ENCODE data around the gene RHBDL2. TPM values are rescaled to one million over a fixed set of nuclear protein-coding genes. Genes with fewer than 3 reads are reported as not detected.
"Not testable (repeated sequence)": the region's sequence is repeated elsewhere in the genome, so short reads cannot be mapped to it uniquely, and the experiment has no call there.

The RHBDL2 gene
- total RNA-seq, 2 donors from 2014 or later = 0.99 TPM; not detected in 1

DNA sequence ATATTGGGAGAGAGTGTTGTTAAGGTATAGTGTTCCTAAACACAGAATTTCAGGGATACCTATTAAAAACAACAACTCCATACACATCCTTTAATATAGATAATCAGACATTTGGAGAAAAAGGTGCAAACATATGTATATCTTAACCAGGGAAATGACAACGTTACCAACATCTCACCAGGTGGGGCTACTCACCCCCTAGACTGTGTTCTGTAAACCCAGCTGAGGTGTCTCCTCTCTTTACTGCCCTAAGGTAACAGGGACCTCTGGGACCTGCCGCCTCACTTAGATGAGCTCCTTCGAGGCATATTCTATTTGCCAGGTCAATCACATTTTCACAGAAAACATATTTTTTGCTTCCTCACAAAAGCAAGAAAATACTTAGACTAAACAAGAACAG lies 95.4 kb downstream of the RHBDL2 start:
- Histone ChIP-seq H3K27ac (no peak overlapping the region), H3K27me3 (no peaks in the 10 kb centered on the region), H3K4me1 (no peaks in the 10 kb centered on the region), H3K36me3 (replicated peaks in 1 of 2; ENCODE audit: insufficient read depth in 1 of 2, low read depth in 2 of 2) (peaks cover 0 to 16% of the 10 kb centered on the region in 2 donors), H3K4me3 (no peak overlapping the region), H3K9me3 (no peaks in the 10 kb centered on the region)
- TF ChIP-seq, protein P1, sequence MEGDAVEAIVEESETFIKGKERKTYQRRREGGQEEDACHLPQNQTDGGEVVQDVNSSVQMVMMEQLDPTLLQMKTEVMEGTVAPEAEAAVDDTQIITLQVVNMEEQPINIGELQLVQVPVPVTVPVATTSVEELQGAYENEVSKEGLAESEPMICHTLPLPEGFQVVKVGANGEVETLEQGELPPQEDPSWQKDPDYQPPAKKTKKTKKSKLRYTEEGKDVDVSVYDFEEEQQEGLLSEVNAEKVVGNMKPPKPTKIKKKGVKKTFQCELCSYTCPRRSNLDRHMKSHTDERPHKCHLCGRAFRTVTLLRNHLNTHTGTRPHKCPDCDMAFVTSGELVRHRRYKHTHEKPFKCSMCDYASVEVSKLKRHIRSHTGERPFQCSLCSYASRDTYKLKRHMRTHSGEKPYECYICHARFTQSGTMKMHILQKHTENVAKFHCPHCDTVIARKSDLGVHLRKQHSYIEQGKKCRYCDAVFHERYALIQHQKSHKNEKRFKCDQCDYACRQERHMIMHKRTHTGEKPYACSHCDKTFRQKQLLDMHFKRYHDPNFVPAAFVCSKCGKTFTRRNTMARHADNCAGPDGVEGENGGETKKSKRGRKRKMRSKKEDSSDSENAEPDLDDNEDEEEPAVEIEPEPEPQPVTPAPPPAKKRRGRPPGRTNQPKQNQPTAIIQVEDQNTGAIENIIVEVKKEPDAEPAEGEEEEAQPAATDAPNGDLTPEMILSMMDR (IDR thresholded peaks at IDR 0.05) = no peak
- no peak for TF ChIP-seq POLR2A (IDR thresholded peaks at IDR 0.05)
- 88 to 95% methylated on average over 3 of the region's 3 CpGs for WGBS, 2 donors
- intact Hi-C loops (cut with DNase I) = no loop called here
- DNase-seq (no peak), ATAC-seq (no peak)

DNA sequence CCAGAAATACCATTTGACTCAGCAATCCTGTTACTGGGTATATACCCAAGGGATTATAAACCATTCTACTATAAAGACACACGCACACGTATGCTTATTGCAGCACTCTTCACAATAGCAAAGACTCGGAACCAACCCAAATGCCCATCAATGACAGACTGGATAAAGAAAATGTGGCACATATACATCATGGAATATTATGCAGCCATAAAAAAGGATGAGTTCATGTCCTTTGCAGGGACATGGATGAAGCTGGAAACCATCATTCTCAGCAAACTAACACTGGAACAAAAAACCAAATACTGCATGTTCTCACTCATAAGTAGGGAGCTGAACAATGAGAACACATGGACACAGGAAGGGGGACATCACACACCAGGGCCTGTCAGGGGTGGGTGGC lies 96.5 kb downstream of the RHBDL2 start:
- 98 to 100% methylated on average over 3 of the region's 3 CpGs for WGBS, 2 donors
- H3K4me3 ChIP-seq; H3K4me1 ChIP-seq; DNase-seq; H3K27me3 ChIP-seq; H3K27ac ChIP-seq; intact Hi-C loops (cut with DNase I); H3K9me3 ChIP-seq; ATAC-seq: not testable (repeated sequence)
- H3K36me3 ChIP-seq (replicated peaks in 1 of 2; ENCODE audit: insufficient read depth in 1 of 2, low read depth in 2 of 2) = peaks cover 0 to 12% of the 10 kb centered on the region in 2 donors

DNA sequence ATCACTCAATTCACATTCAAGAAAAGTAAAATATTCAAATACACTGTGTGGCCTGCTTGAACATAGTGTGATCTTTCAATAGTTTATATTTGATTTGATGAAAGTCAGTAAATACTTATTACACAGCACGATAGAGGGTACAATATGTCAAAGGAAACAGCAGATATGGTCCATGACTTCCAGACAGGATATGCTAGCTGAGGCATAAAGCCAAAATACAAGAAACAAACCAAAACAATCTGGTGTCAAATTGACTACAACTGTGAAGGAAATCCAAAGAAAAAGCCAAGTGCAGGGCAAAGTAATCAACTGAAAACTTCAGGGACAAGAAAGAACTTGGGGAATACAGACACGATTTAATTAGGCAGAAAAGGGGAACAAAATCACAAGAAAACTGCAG lies 101.3 kb downstream of the RHBDL2 start:
- DNase-seq (no peak), ATAC-seq (no peak)
- WGBS, 2 donors = 56 to 65% methylated on average over 2 of the region's 2 CpGs
- Histone ChIP-seq H3K36me3 (replicated peaks in 1 of 2; ENCODE audit: insufficient read depth in 1 of 2, low read depth in 2 of 2) (peaks cover 6 to 19% of the 10 kb centered on the region in 2 donors), H3K4me1 (no peaks in the 10 kb centered on the region), H3K27me3 (no peaks in the 10 kb centered on the region), H3K27ac (no peak overlapping the region), H3K9me3 (no peaks in the 10 kb centered on the region), H3K4me3 (no peak overlapping the region)
- intact Hi-C loops (cut with DNase I) = no loop called here
- no peak for TF ChIP-seq POLR2A (IDR thresholded peaks at IDR 0.05)
- TF ChIP-seq, protein P1 (IDR thresholded peaks at IDR 0.05) = no peak

DNA sequence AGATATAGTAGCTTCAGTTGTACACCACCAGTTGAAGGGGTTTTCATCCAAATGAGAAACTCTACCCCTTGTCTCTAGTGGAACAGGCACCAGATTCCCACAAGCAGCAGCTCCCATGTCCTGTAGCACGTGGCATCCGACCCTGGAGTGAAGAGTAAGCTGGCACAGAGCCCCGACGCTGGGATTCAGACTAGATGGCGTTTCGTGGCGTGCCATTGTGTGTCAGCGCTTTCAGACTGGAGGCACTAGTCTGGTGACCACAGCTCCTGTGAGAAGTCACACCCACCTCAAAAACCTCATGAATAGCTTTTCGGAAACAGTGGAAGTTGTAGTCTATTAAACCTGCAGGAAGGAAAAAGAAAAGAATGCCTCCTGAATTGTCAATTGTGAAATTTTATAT lies 102.3 kb downstream of the RHBDL2 start:
- WGBS, 2 donors = 85 to 86% methylated on average over 9 of the region's 9 CpGs
- no peak for DNase-seq
- H3K4me1 ChIP-seq = no peaks in the 10 kb centered on the region
- H3K27ac ChIP-seq = no peak overlapping the region
- no peak overlapping the region for H3K4me3 ChIP-seq
- H3K27me3 ChIP-seq = no peaks in the 10 kb centered on the region
- peaks cover 6 to 16% of the 10 kb centered on the region in 2 donors for H3K36me3 ChIP-seq (replicated peaks in 1 of 2; ENCODE audit: insufficient read depth in 1 of 2, low read depth in 2 of 2)
- no peaks in the 10 kb centered on the region for H3K9me3 ChIP-seq
- TF ChIP-seq, protein P1 (IDR thresholded peaks at IDR 0.05) = no peak
- TF ChIP-seq POLR2A (IDR thresholded peaks at IDR 0.05) = no peak
- ATAC-seq = no peak
- intact Hi-C loops (cut with DNase I) = loop anchor here (10.0 kb wide), 1 partner anchor 805 kb away; no protein-coding TSS in a partner anchor

DNA sequence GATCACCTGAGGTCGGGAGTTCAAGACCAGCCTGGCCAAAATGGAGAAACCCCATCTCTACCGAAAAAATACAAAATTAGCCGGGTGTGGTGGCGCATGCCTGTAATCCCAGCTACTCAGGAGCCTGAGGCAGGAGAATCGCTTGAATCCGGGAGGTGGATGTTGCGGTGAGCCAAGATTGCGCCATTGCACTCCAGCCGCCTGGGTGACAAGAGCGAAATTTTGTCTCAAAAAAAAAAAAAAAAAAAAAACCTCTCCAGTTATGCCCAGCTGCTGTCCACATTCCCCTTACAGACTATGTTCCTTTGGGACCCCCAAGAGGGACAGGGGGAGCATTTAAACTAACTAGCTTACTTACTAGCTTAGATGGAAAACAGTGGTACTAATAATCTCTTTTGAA lies 105.3 kb downstream of the RHBDL2 start:
- not testable (repeated sequence) for DNase-seq, H3K9me3 ChIP-seq, H3K27ac ChIP-seq, H3K4me1 ChIP-seq, H3K27me3 ChIP-seq, ATAC-seq, H3K4me3 ChIP-seq
- WGBS, 2 donors = 74 to 76% methylated on average over 10 of the region's 10 CpGs
- peaks cover 6 to 12% of the 10 kb centered on the region in 2 donors for H3K36me3 ChIP-seq (replicated peaks in 1 of 2; ENCODE audit: insufficient read depth in 1 of 2, low read depth in 2 of 2)
- intact Hi-C loops (cut with DNase I) = loop anchor here (10.0 kb wide), 1 partner anchor 802 kb away; no protein-coding TSS in a partner anchor

Small RNA genes within 50 kb of the gene (small RNA-seq; reads per million reads assigned to genes)
- not detected for gene GJA9-MYCBP
- not detected for gene RF00019
- not detected for gene RNU6-605P

Other genes starting within 250 kb of the RHBDL2 start
- gene RRAGC, start 82.1 kb downstream of the RHBDL2 start, total RNA-seq = 1 to 10 TPM; 6.9 to 7.0 TPM
- 10 to 100 TPM; 12.2 to 14.0 TPM for gene MYCBP, start 68.5 kb downstream of the RHBDL2 start, total RNA-seq
- gene GJA9, start 60.2 kb downstream of the RHBDL2 start, total RNA-seq = not detected
- gene AKIRIN1, start 49.4 kb upstream of the RHBDL2 start, total RNA-seq = 10 to 100 TPM; 17.8 to 20.5 TPM
- 100 to 1,000 TPM; 192 to 243 TPM for gene NDUFS5, start 84.5 kb upstream of the RHBDL2 start, total RNA-seq